H1 (cell line): ENCODE results near the gene NPFF. TPM values are rescaled to one million over a fixed set of nuclear protein-coding genes. Genes with fewer than 3 reads are reported as not detected.

Source experiments
- CTCF ChIA-PET: fragments of 300-600 bp; sonication (Branson Sonifier 250); formaldehyde crosslinking; loops from one replicate; lab custom pipeline; 2021; ENCODE audit not compliant: partially characterized antibody; lab: Charles Lee
- POLR2A ChIA-PET: fragments of 300-600 bp; sonication (Branson Sonifier 250); formaldehyde crosslinking; loops from one replicate; lab custom pipeline; 2021; ENCODE audit warnings: inconsistent platforms; ENCODE audit not compliant: partially characterized antibody; lab: Charles Lee
- DNase-seq, 2 experiments: peaks; one replicate each; pipeline versions ENCODE4 v3.0.0 to v3.0.0-alpha.2; 2010 to 2022; ENCODE audit warnings: low spot score in 2 of 2, low read depth in 1 of 2, mixed read lengths in 1 of 2
- FAIRE-seq: peaks from 2 replicates; lab custom pipeline; 2011; peaks lifted over from hg19 to GRCh38; lab: Jason Lieb, UNC
- H2AFZ ChIP-seq: 2 replicates; pipeline ENCODE4 v1.8.1; 2012; ENCODE audit warnings: low read length, inconsistent platforms
- H2AK5ac ChIP-seq: 2 replicates; pipeline ENCODE4 v1.6.1; 2013; ENCODE audit warnings: low read depth, low read length
- H2BK120ac ChIP-seq: replicated peaks from 2 replicates; pipeline ENCODE3; 2013; ENCODE audit warnings: low read depth, low read length, inconsistent platforms
- H2BK12ac ChIP-seq: 2 replicates; pipeline ENCODE4 v1.6.1; 2013; ENCODE audit warnings: low read depth, low read length
- H2BK15ac ChIP-seq: 2 replicates; pipeline ENCODE4 v1.6.1; 2013; ENCODE audit warnings: low read length
- H2BK20ac ChIP-seq: 2 replicates; pipeline ENCODE4 v1.6.1; 2013; ENCODE audit warnings: low read length
- H2BK5ac ChIP-seq: 2 replicates; pipeline ENCODE4 v1.6.1; 2013; ENCODE audit warnings: low read depth, low read length
- H3K14ac ChIP-seq: 2 replicates; pipeline ENCODE4 v1.6.1; 2013; ENCODE audit warnings: inconsistent platforms; ENCODE audit not compliant: insufficient read length
- H3K18ac ChIP-seq: 2 replicates; pipeline ENCODE4 v1.6.1; 2013; ENCODE audit warnings: low read length; ENCODE audit errors: extremely low read depth
- H3K23ac ChIP-seq: 2 replicates; pipeline ENCODE4 v1.6.1; 2013; ENCODE audit warnings: inconsistent platforms; ENCODE audit not compliant: insufficient read length
- H3K23me2 ChIP-seq: 2 replicates; pipeline ENCODE4 v1.6.1; 2013; ENCODE audit warnings: low read depth, low read length
- H3K27ac ChIP-seq: 2 replicates; pipeline ENCODE4 v1.6.1; 2011; ENCODE audit warnings: low read depth, low read length, inconsistent platforms
- H3K27me3 ChIP-seq, 4 experiments: replicated peaks in 1 of 4; 1 replicate in 1 of 4; 2 replicates in 3 of 4; pipeline versions ENCODE4 v1.6.1 to v1.8.1; 2011 to 2013; ENCODE audit warnings: low read length in 3 of 4, mild to moderate bottlenecking in 3 of 4, inconsistent platforms in 2 of 4, mixed read lengths in 2 of 4, moderate library complexity in 1 of 4; ENCODE audit not compliant: control insufficient read depth in 3 of 4, insufficient read depth in 3 of 4; ENCODE audit errors: extremely low read depth in 1 of 4
- H3K36me3 ChIP-seq, 4 experiments: 2 replicates each; pipeline versions ENCODE4 v1.6.1 to v1.8.1; 2011 to 2013; ENCODE audit warnings: mild to moderate bottlenecking in 4 of 4, low read length in 3 of 4, moderate library complexity in 2 of 4, control low read depth in 1 of 4, inconsistent platforms in 1 of 4; ENCODE audit not compliant: insufficient read depth in 4 of 4, control insufficient read depth in 2 of 4
- H3K4ac ChIP-seq: replicated peaks from 2 replicates; pipeline ENCODE3; 2013; ENCODE audit warnings: low read length, low read depth, mixed read lengths, inconsistent platforms; ENCODE audit not compliant: insufficient read length
- H3K4me1 ChIP-seq, 4 experiments: replicated peaks in 1 of 4; 1 replicate in 1 of 4; 2 replicates in 3 of 4; pipeline versions ENCODE4 v1.6.1 to v1.8.1; 2011 to 2013; ENCODE audit warnings: low read length in 3 of 4, inconsistent platforms in 2 of 4, mixed read lengths in 1 of 4; ENCODE audit not compliant: insufficient read depth in 4 of 4, control insufficient read depth in 3 of 4
- H3K4me2 ChIP-seq, 2 experiments: 2 replicates each; pipeline versions ENCODE4 v1.6.1 to v1.8.1; 2011 to 2013; ENCODE audit warnings: low read depth in 2 of 2, low read length in 2 of 2, control low read depth in 1 of 2, inconsistent platforms in 1 of 2, mild to moderate bottlenecking in 1 of 2; ENCODE audit not compliant: insufficient read depth in 1 of 2
- H3K4me3 ChIP-seq, 4 experiments: fragments of 200-600, 300-600 bp in 1 of 4; sonication (generic), shearing (Covaris generic), sonication (Bioruptor Twin) in 1 of 4; 2 replicates each; pipeline versions ENCODE4 v1.5.1 to v1.8.1; 2011 to 2016; ENCODE audit warnings: low read length in 4 of 4, low read depth in 3 of 4, control low read depth in 2 of 4, inconsistent platforms in 2 of 4, mild to moderate bottlenecking in 2 of 4, mixed read lengths in 1 of 4, moderate library complexity in 1 of 4; ENCODE audit not compliant: insufficient read depth in 2 of 4; ENCODE audit errors: extremely low read depth in 1 of 4
- H3K56ac ChIP-seq: replicated peaks from 2 replicates; pipeline ENCODE3; 2013; ENCODE audit warnings: low read depth, mild to moderate bottlenecking, mixed read lengths, low read length, inconsistent platforms; ENCODE audit not compliant: insufficient read length
- H3K79me1 ChIP-seq: 2 replicates; pipeline ENCODE4 v1.6.1; 2013; ENCODE audit warnings: low read depth, low read length, control low read depth
- H3K79me2 ChIP-seq, 2 experiments: 2 replicates each; pipeline versions ENCODE4 v1.6.1 to v1.8.1; 2012 to 2013; ENCODE audit warnings: low read length in 2 of 2, mild to moderate bottlenecking in 2 of 2, inconsistent platforms in 1 of 2; ENCODE audit not compliant: insufficient read depth in 2 of 2, control insufficient read depth in 1 of 2
- H3K9ac ChIP-seq, 4 experiments: replicated peaks in 1 of 4; 1 replicate in 1 of 4; 2 replicates in 3 of 4; pipeline versions ENCODE4 v1.6.1 to v1.8.1; 2011 to 2013; ENCODE audit warnings: low read depth in 3 of 4, low read length in 3 of 4, control low read depth in 2 of 4, mild to moderate bottlenecking in 2 of 4, moderate library complexity in 2 of 4, inconsistent platforms in 1 of 4; ENCODE audit errors: extremely low read depth in 1 of 4
- H3K9me3 ChIP-seq, 2 experiments: 2 replicates each; pipeline versions ENCODE4 v1.6.1 to v1.8.1; 2012 to 2013; ENCODE audit warnings: mild to moderate bottlenecking in 2 of 2, moderate library complexity in 2 of 2, control low read depth in 1 of 2, inconsistent platforms in 1 of 2, low read depth in 1 of 2, low read length in 1 of 2, mixed read lengths in 1 of 2; ENCODE audit not compliant: insufficient read depth in 2 of 2
- H4K20me1 ChIP-seq, 2 experiments: replicated peaks in 1 of 2; 2 replicates each; pipeline versions ENCODE3 to v1.8.1; 2011 to 2013; ENCODE audit warnings: inconsistent platforms in 2 of 2, low read length in 2 of 2, mild to moderate bottlenecking in 1 of 2; ENCODE audit not compliant: insufficient read depth in 2 of 2, control insufficient read depth in 1 of 2
- H4K5ac ChIP-seq: 2 replicates; pipeline ENCODE4 v1.6.1; 2013; ENCODE audit warnings: low read length, low read depth, mixed read lengths, inconsistent platforms; ENCODE audit not compliant: insufficient read length
- H4K8ac ChIP-seq: 2 replicates; pipeline ENCODE4 v1.8.0; 2013; ENCODE audit warnings: mild to moderate bottlenecking, moderate library complexity, low read length, inconsistent platforms; ENCODE audit not compliant: insufficient read depth; ENCODE audit errors: extremely low read depth
- H4K91ac ChIP-seq: replicated peaks from 2 replicates; pipeline ENCODE3; 2013; ENCODE audit warnings: low read length, mixed read lengths, inconsistent platforms; ENCODE audit not compliant: insufficient read length
- EGR1 ChIP-seq: IDR thresholded peaks from 2 replicates; pipeline ENCODE4 v1.6.1; 2011; ENCODE audit warnings: low read depth, low read length, borderline replicate concordance
- EP300 ChIP-seq, 2 experiments: IDR thresholded peaks; 1 replicate in 1 of 2; 2 replicates in 1 of 2; pipeline ENCODE4 v1.6.1; 2011 to 2012; ENCODE audit warnings: low read depth in 2 of 2, low read length in 2 of 2, mild to moderate bottlenecking in 2 of 2, borderline replicate concordance in 1 of 2, inconsistent platforms in 1 of 2, moderate library complexity in 1 of 2
- JUN ChIP-seq: IDR thresholded peaks from 2 replicates; pipeline ENCODE4 v1.6.1; 2011; ENCODE audit warnings: low read depth, mild to moderate bottlenecking, improper control_type of control experiment, low read length
- POU5F1 ChIP-seq: IDR thresholded peaks from 2 replicates; pipeline ENCODE4 v1.6.1; 2011; ENCODE audit warnings: low read depth, mild to moderate bottlenecking, low read length, moderate library complexity
- RXRA ChIP-seq: IDR thresholded peaks from 2 replicates; pipeline ENCODE4 v1.6.1; 2011; ENCODE audit warnings: low read depth, mild to moderate bottlenecking, low read length, moderate library complexity; ENCODE audit not compliant: insufficient read depth
- SUZ12 ChIP-seq: fragments of 200-600 bp; sonication (generic); IDR thresholded peaks from 2 replicates; pipeline ENCODE4 v1.6.1; 2012; ENCODE audit warnings: mild to moderate bottlenecking, inconsistent platforms, low read length, moderate library complexity, mixed read lengths
- WGBS, 2 experiments: shearing (Covaris generic) in 1 of 2; methylation state at CpG; one replicate each; pipeline versions ENCODE4 v1.1.6 to v1.1.7; 2013 to 2015; ENCODE audit warnings: low lambda C conversion rate in 2 of 2, mixed read lengths in 2 of 2, inconsistent platforms in 1 of 2, low coverage in 1 of 2, missing lambda C conversion rate in 1 of 2; ENCODE audit not compliant: insufficient replicate concordance in 2 of 2, insufficient coverage in 1 of 2, insufficient read length in 1 of 2; ENCODE audit errors: extremely low coverage in 1 of 2, missing lambda C conversion rate in 1 of 2; 5-methylcytosine and 5-hydroxymethylcytosine counted together
- polyA plus RNA-seq, 7 experiments: library from polyadenylated mRNA; depleted of rRNA in 3 of 7; stranded (reverse) in 5 of 7; unstranded in 2 of 7; fragments of >200 nt in 5 of 7; fragments of 200-250 nt in 2 of 7; gene quantifications; 1 replicate in 5 of 7; 2 replicates in 1 of 7; 4 replicates in 1 of 7; pipeline versions ENCODE4 v1.2.1 to v1.2.3, GENCODE V29; 2011 to 2013; ENCODE audit warnings: missing spikeins in 2 of 7, mixed read lengths in 2 of 7
- total RNA-seq: library from RNA; stranded (reverse); fragmentation: NEBNext Ultra II Directional; extraction: Animal tissue kit (Norgen Biotek cat#: 25700); gene quantifications from 2 replicates; pipeline ENCODE4 v1.2.1, GENCODE V29; 2021
- TF ChIP-seq, protein P1 (sequence below): IDR thresholded peaks from 2 replicates; pipeline ENCODE4 v1.6.1; 2011; ENCODE audit warnings: low read depth, mild to moderate bottlenecking, low read length; ENCODE audit not compliant: insufficient read depth
- TF ChIP-seq, protein P2 (sequence below): IDR thresholded peaks from 2 replicates; pipeline ENCODE4 v1.6.1; 2012; ENCODE audit warnings: inconsistent platforms

Gene NPFF
- total and polyA plus RNA-seq, 2 of the 8 experiments (the other 6 are each of a cell fraction or from before 2014, with no cell fraction given) = not detected

- FAIRE-seq = no peak
- Histone ChIP-seq H3K4me2 (no peak overlapping the region), H3K23me2 (no peaks in the 10 kb centered on the region), H3K27ac (no peak overlapping the region), H3K4me1 (peaks cover 0 to 7% (median 3%) of the 10 kb centered on the region in 4 experiments; a peak in 5 of 7 replicates), H4K5ac (no peak overlapping the region), H3K56ac (no peak overlapping the region), H2AK5ac (no peak overlapping the region), H2BK120ac (no peak overlapping the region), H3K36me3 (peaks cover 21 to 93% (median 57%) of the 10 kb centered on the region in 4 experiments), H2BK12ac (no peak overlapping the region), H2BK5ac (no peak overlapping the region), H2BK15ac (no peak overlapping the region), H2AFZ (no peak overlapping the region), H3K4me3 (no peak overlapping the region), H4K8ac (no peak overlapping the region), H3K79me1 (no peaks in the 10 kb centered on the region; the same call in 1 of the 2 replicates), H4K20me1 (peaks cover 21 to 23% of the 10 kb centered on the region in 2 experiments), H3K9me3 (no peaks in the 10 kb centered on the region), H4K91ac (no peak overlapping the region), H3K79me2 (peaks cover 0 to 4% of the 10 kb centered on the region in 2 experiments; a peak in 1 of 4 replicates), H3K27me3 (no peaks in the 10 kb centered on the region), H3K9ac (no peak overlapping the region), H2BK20ac (no peak overlapping the region), H3K4ac (no peak overlapping the region), H3K23ac (no peak overlapping the region), H3K18ac (no peak overlapping the region), H3K14ac (no peak overlapping the region)
- POLR2A ChIA-PET = interaction anchor here (0.7 to 67.0 kb wide), 11 partner anchors 13 to 196 kb away, joined by 3 to 3397 read pairs (median 7); partner anchors contain the start of genes AAAS, MAP3K12, NPFF and PCBP2
- 90% methylated on average over 12 of the region's 12 CpGs; no CpG with 5 or more reads in 1 of the 2 experiments for WGBS, 2 experiments
- CTCF ChIA-PET = interaction anchor here (0.6 to 9.0 kb wide), 16 partner anchors 8 to 718 kb away, joined by 3 to 105 read pairs (median 9); partner anchors contain the start of genes MAP3K12, NPFF and TARBP2
- no peak for DNase-seq
- TF ChIP-seq, protein P1, sequence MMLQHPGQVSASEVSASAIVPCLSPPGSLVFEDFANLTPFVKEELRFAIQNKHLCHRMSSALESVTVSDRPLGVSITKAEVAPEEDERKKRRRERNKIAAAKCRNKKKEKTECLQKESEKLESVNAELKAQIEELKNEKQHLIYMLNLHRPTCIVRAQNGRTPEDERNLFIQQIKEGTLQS = no peak
- TF ChIP-seq EP300 (IDR thresholded peaks at IDR 0.05; ENCODE audit: borderline replicate concordance in 1 of 2, low read depth in 2 of 2, low read length in 2 of 2) (no peak), EGR1 (no peak), JUN (no peak), RXRA (no peak), POU5F1 (no peak), SUZ12 (no peak)
- TF ChIP-seq, protein P2, sequence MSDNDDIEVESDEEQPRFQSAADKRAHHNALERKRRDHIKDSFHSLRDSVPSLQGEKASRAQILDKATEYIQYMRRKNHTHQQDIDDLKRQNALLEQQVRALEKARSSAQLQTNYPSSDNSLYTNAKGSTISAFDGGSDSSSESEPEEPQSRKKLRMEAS = no peak
Measured at GRCh38 chr12:53480491-53481442, 26.5 kb downstream of the NPFF start.
